ENCODE measurements around the gene ITPKC. TPM values are rescaled to one million over a fixed set of nuclear protein-coding genes. Genes with fewer than 3 reads are reported as not detected.
A peak's percentile ranks its signal among the peaks of the same experiment; 100 is the strongest.

The ITPKC gene
- total RNA-seq, 2 donors from 2014 or later = 6.5 to 8.3 TPM

- DNase-seq (no peak), ATAC-seq (no peak)
- no peaks in the 10 kb centered on the region for H3K27me3 Mint-ChIP-seq
- peaks cover 8% of the 10 kb centered on the region for H3K4me1 Mint-ChIP-seq
- no peak overlapping the region for H3K27ac Mint-ChIP-seq
- H3K4me3 Mint-ChIP-seq = no peak overlapping the region
- no peaks in the 10 kb centered on the region for H3K9me3 ChIP-seq (ENCODE audit: control insufficient read depth, low read length, poor library complexity, severe bottlenecking)
- H3K36me3 Mint-ChIP-seq (ENCODE audit: low read depth) = no peaks in the 10 kb centered on the region
Measured at GRCh38 chr19:40693896-40694295, 23.0 kb upstream of the ITPKC start.

- no peaks in the 10 kb centered on the region for H3K9me3 ChIP-seq (ENCODE audit: control insufficient read depth, low read length, poor library complexity, severe bottlenecking)
- no peak overlapping the region for H3K4me3 Mint-ChIP-seq
- no peaks in the 10 kb centered on the region for H3K36me3 Mint-ChIP-seq (ENCODE audit: low read depth)
- no peak overlapping the region for H3K27ac Mint-ChIP-seq
- DNase-seq (no peak), ATAC-seq (no peak)
- peaks cover 5% of the 10 kb centered on the region for H3K4me1 Mint-ChIP-seq
- H3K27me3 Mint-ChIP-seq = no peaks in the 10 kb centered on the region
Measured at GRCh38 chr19:40695881-40696280, 21.0 kb upstream of the ITPKC start.

- DNase-seq = no peak
- no peak overlapping the region for H3K27ac Mint-ChIP-seq
- H3K27me3 Mint-ChIP-seq = no peaks in the 10 kb centered on the region
- peaks cover under 1% of the 10 kb centered on the region for H3K36me3 Mint-ChIP-seq (ENCODE audit: low read depth)
- ATAC-seq = no peak
- H3K4me1 Mint-ChIP-seq = peaks cover 2% of the 10 kb centered on the region
- no peak overlapping the region for H3K4me3 Mint-ChIP-seq
- H3K9me3 ChIP-seq (ENCODE audit: control insufficient read depth, low read length, poor library complexity, severe bottlenecking) = no peaks in the 10 kb centered on the region
Measured at GRCh38 chr19:40697007-40697406, 19.9 kb upstream of the ITPKC start.

GRCh38 chr19:40700083-40700482 is 16.8 kb upstream of the ITPKC start:
- ATAC-seq (no peak), DNase-seq (no peak)
- H3K4me1 Mint-ChIP-seq = peaks cover 5% of the 10 kb centered on the region
- H3K9me3 ChIP-seq (ENCODE audit: control insufficient read depth, low read length, poor library complexity, severe bottlenecking) = no peaks in the 10 kb centered on the region
- H3K27me3 Mint-ChIP-seq = no peaks in the 10 kb centered on the region
- H3K4me3 Mint-ChIP-seq = no peak overlapping the region
- H3K27ac Mint-ChIP-seq = no peak overlapping the region
- peaks cover 13% of the 10 kb centered on the region for H3K36me3 Mint-ChIP-seq (ENCODE audit: low read depth)

- no peaks in the 10 kb centered on the region for H3K9me3 ChIP-seq (ENCODE audit: control insufficient read depth, low read length, poor library complexity, severe bottlenecking)
- ATAC-seq (no peak), DNase-seq (no peak)
- peak overlapping the region; percentile 22 for H3K27ac Mint-ChIP-seq
- H3K36me3 Mint-ChIP-seq (ENCODE audit: low read depth) = peaks cover 13% of the 10 kb centered on the region
- peaks cover 5% of the 10 kb centered on the region for H3K4me1 Mint-ChIP-seq
- no peaks in the 10 kb centered on the region for H3K27me3 Mint-ChIP-seq
- no peak overlapping the region for H3K4me3 Mint-ChIP-seq
Measured at GRCh38 chr19:40701758-40702157, 15.2 kb upstream of the ITPKC start.

GRCh38 chr19:40702337-40703012 is 14.4 kb upstream of the ITPKC start:
- peak overlapping the region; percentile 22 for H3K27ac Mint-ChIP-seq
- H3K36me3 Mint-ChIP-seq (ENCODE audit: low read depth) = peaks cover 13% of the 10 kb centered on the region
- no peak for DNase-seq
- H3K4me3 Mint-ChIP-seq = no peak overlapping the region
- H3K9me3 ChIP-seq (ENCODE audit: control insufficient read depth, low read length, poor library complexity, severe bottlenecking) = no peaks in the 10 kb centered on the region
- H3K27me3 Mint-ChIP-seq = no peaks in the 10 kb centered on the region
- H3K4me1 Mint-ChIP-seq = peaks cover 5% of the 10 kb centered on the region
- ATAC-seq = no peak

- no peaks in the 10 kb centered on the region for H3K27me3 Mint-ChIP-seq
- no peak overlapping the region for H3K4me3 Mint-ChIP-seq
- H3K36me3 Mint-ChIP-seq (ENCODE audit: low read depth) = peaks cover 13% of the 10 kb centered on the region
- no peaks in the 10 kb centered on the region for H3K9me3 ChIP-seq (ENCODE audit: control insufficient read depth, low read length, poor library complexity, severe bottlenecking)
- peaks cover 5% of the 10 kb centered on the region for H3K4me1 Mint-ChIP-seq
- ATAC-seq (no peak), DNase-seq (no peak)
- H3K27ac Mint-ChIP-seq = peak overlapping the region; percentile 22
Measured at GRCh38 chr19:40703029-40703755, 13.7 kb upstream of the ITPKC start.

GRCh38 chr19:40704491-40705361 is 12.2 kb upstream of the ITPKC start:
- no peak overlapping the region for H3K4me3 Mint-ChIP-seq
- no peak overlapping the region for H3K27ac Mint-ChIP-seq

GRCh38 chr19:40705362-40705651 is 11.6 kb upstream of the ITPKC start:
- H3K27ac Mint-ChIP-seq = peak overlapping the region; percentile 63
- H3K9me3 ChIP-seq (ENCODE audit: control insufficient read depth, low read length, poor library complexity, severe bottlenecking) = no peaks in the 10 kb centered on the region
- H3K4me3 Mint-ChIP-seq = no peak overlapping the region
- H3K36me3 Mint-ChIP-seq (ENCODE audit: low read depth) = peaks cover 15% of the 10 kb centered on the region
- peaks cover 5% of the 10 kb centered on the region for H3K4me1 Mint-ChIP-seq
- no peak for DNase-seq
- no peaks in the 10 kb centered on the region for H3K27me3 Mint-ChIP-seq
- no peak for ATAC-seq

More at GRCh38 chr19:40704491-40705361, 12.2 kb upstream of the ITPKC start:
- Mint-ChIP-seq H3K27me3 (no peaks in the 10 kb centered on the region), H3K36me3 (ENCODE audit: low read depth) (peaks cover 15% of the 10 kb centered on the region), H3K4me1 (peaks cover 5% of the 10 kb centered on the region)
- no peaks in the 10 kb centered on the region for H3K9me3 ChIP-seq (ENCODE audit: control insufficient read depth, low read length, poor library complexity, severe bottlenecking)
- DNase-seq = no peak
- no peak for ATAC-seq

- Mint-ChIP-seq H3K36me3 (ENCODE audit: low read depth) (peaks cover 15% of the 10 kb centered on the region), H3K4me3 (no peak overlapping the region), H3K27me3 (no peaks in the 10 kb centered on the region), H3K27ac (peak overlapping the region; percentile 63), H3K4me1 (peaks cover 5% of the 10 kb centered on the region)
- ATAC-seq = no peak
- H3K9me3 ChIP-seq (ENCODE audit: control insufficient read depth, low read length, poor library complexity, severe bottlenecking) = no peaks in the 10 kb centered on the region
- DNase-seq = no peak
Measured at GRCh38 chr19:40705950-40706619, 10.8 kb upstream of the ITPKC start.

- ATAC-seq (no peak), DNase-seq (no peak)
- Mint-ChIP-seq H3K27ac (no peak overlapping the region), H3K4me3 (no peak overlapping the region), H3K4me1 (peaks cover 11% of the 10 kb centered on the region), H3K36me3 (ENCODE audit: low read depth) (peaks cover 16% of the 10 kb centered on the region), H3K27me3 (no peaks in the 10 kb centered on the region)
- H3K9me3 ChIP-seq (ENCODE audit: control insufficient read depth, low read length, poor library complexity, severe bottlenecking) = no peaks in the 10 kb centered on the region
Measured at GRCh38 chr19:40707615-40708014, 9.3 kb upstream of the ITPKC start.

- no peak for ATAC-seq
- Mint-ChIP-seq H3K4me3 (no peak overlapping the region), H3K4me1 (peaks cover 16% of the 10 kb centered on the region), H3K36me3 (ENCODE audit: low read depth) (peaks cover 10% of the 10 kb centered on the region), H3K27me3 (no peaks in the 10 kb centered on the region), H3K27ac (no peak overlapping the region)
- no peaks in the 10 kb centered on the region for H3K9me3 ChIP-seq (ENCODE audit: control insufficient read depth, low read length, poor library complexity, severe bottlenecking)
- DNase-seq = no peak
Measured at GRCh38 chr19:40709817-40710216, 7.1 kb upstream of the ITPKC start.

- Mint-ChIP-seq H3K4me3 (peak overlapping the region; percentile 98), H3K27me3 (no peaks in the 10 kb centered on the region), H3K4me1 (peaks cover 38% of the 10 kb centered on the region), H3K27ac (peak overlapping the region; percentile 99), H3K36me3 (ENCODE audit: low read depth) (peaks cover 10% of the 10 kb centered on the region)
- H3K9me3 ChIP-seq (ENCODE audit: control insufficient read depth, low read length, poor library complexity, severe bottlenecking) = no peaks in the 10 kb centered on the region
- no peak for DNase-seq
- ATAC-seq = no peak
Measured at GRCh38 chr19:40713939-40714338, 3.0 kb upstream of the ITPKC start.
